Fibroblast of mammary gland (primary cell): ENCODE data around the gene SEMA3C.

Source experiments
- DNase-seq: peaks from one replicate; pipeline ENCODE4 v3.0.0-alpha.2; 2010; ENCODE audit warnings: low read depth
- H3K4me3 ChIP-seq: 2 replicates; pipeline ENCODE4 v1.5.1; 2011; ENCODE audit warnings: low read depth, mild to moderate bottlenecking, low read length, moderate library complexity; ENCODE audit not compliant: control insufficient read depth
- CTCF ChIP-seq: conservative IDR thresholded peaks from 2 replicates; pipeline ENCODE4 v1.5.1; 2011; ENCODE audit warnings: low read depth, low read length, inconsistent platforms; ENCODE audit not compliant: control insufficient read depth, insufficient read depth

The SEMA3C gene

GRCh38 chr7:80791509-80791929 is 127.3 kb downstream of the SEMA3C start:
- no peak for TF ChIP-seq CTCF

GRCh38 chr7:80790877-80791276 is 128.0 kb downstream of the SEMA3C start:
- DNase-seq = no peak
- H3K4me3 ChIP-seq = no peak overlapping the region
- TF ChIP-seq CTCF = no peak

More at GRCh38 chr7:80791509-80791929, 127.3 kb downstream of the SEMA3C start:
- no peak overlapping the region for H3K4me3 ChIP-seq
- no peak for DNase-seq

- TF ChIP-seq CTCF = no peak
- DNase-seq = no peak
- no peak overlapping the region for H3K4me3 ChIP-seq
Observed at GRCh38 chr7:80787721-80788120, 131.1 kb downstream of the SEMA3C start.

GRCh38 chr7:80785961-80786536 is 132.8 kb downstream of the SEMA3C start:
- DNase-seq = peak; percentile 71
- H3K4me3 ChIP-seq = no peak overlapping the region
- no peak for TF ChIP-seq CTCF

GRCh38 chr7:80785276-80785675 is 133.6 kb downstream of the SEMA3C start:
- H3K4me3 ChIP-seq = no peak overlapping the region
- TF ChIP-seq CTCF = no peak
- DNase-seq = no peak

- peak; percentile 70 for DNase-seq
- H3K4me3 ChIP-seq = no peak overlapping the region
Observed at GRCh38 chr7:80783678-80784327, 135.0 kb downstream of the SEMA3C start.

More at GRCh38 chr7:80783678-80784327, 135.0 kb downstream of the SEMA3C start:
- TF ChIP-seq CTCF = no peak
